Measurements from ENCODE around the gene BBS9.

BBS9 gene

DNA sequence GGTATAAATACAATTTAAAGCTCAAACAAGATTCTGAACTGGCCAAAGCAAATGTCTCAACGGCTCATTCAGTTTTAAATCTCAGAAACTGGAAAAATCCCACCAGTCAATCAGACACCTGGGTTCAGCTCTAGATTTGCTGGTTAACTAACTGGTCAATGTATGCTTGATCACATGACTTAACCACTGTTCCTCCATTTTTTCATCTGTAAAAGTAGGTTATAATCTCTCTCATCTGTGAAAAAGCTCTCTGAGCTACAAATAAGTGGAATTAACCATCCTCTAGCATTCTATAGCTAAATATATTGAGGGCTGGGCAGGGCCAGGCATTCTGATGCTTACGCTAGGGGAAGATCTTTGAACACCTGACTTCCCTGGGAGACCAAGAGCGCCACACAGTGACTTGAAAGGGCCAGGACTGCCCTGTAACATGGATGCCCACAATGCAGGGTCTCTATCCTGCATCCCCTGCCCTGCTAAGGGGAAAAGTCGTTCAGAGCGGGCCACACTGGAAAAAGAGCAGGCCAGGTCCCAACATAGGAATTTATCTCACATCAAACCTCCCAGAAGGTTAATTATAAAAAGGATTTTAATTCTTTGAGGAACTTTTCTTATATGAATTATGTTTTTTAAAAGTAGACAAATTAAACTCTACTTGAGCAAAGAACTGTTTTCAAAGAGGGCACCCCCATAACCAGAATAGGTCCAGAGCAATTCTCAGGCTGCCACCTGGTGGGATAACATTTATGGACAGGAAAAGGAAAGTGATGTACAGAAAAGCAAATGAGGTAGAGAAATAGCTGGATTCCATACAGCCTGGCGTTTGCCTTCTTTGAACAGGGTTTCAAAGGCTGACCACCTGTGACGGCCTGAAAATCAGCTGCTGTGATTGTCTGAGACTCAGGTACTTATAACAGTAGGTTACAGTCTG lies 22.0 kb upstream of the BBS9 start:
- 60% methylated on average over 7 of the region's 7 CpGs for WGBS
- Histone ChIP-seq H3K18ac (ENCODE audit: low read depth in 1 of 2, low read length in 2 of 2) (peak overlapping the region in 1 of 2 experiments; percentile 32), H4K8ac (ENCODE audit: low read length) (peak overlapping the region; percentile 45)

DNA sequence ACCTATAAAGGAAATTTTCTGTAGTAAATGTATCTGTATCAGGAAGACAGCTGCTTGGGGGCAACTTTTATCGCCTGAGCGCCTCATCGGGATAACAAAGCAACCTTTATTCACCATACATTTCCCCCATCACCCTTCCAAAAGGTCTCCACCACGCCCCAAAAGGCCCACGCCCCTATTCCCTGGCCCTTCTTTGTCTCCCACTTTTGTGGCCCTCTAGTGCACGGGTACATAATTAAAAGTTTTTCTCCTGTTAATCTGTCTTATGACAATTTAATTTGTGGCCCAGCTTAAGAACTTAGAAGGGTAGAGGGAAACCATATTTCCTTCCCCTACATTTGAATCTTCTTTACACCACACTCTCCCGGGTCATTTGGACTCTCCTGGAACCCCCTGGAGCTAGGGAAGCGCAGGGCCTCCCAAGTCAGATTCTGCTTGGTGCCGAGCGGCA lies 20.8 kb upstream of the BBS9 start:
- no peak overlapping the region for H3K14ac ChIP-seq (ENCODE audit: low read length in 2 of 2)
- H2AK5ac ChIP-seq (ENCODE audit: low read length, severe bottlenecking): no peak overlapping the region
- H3K27ac ChIP-seq (ENCODE audit: low read length, poor library complexity, severe bottlenecking): peak overlapping the region; percentile 72
- H2BK5ac ChIP-seq (ENCODE audit: low read depth, low read length, poor library complexity, severe bottlenecking): no peak overlapping the region
- H3K27me3 ChIP-seq (ENCODE audit: control insufficient read depth in 1 of 2, insufficient read depth in 1 of 2, low read length in 2 of 2): peaks cover 0 to 10% of the 10 kb centered on the region in 2 experiments
- peaks cover 4% of the 10 kb centered on the region for H3K4me1 ChIP-seq (ENCODE audit: control insufficient read depth, insufficient read depth, low read depth, low read length)
- peak overlapping the region; percentile 91 for H3K4me2 ChIP-seq (ENCODE audit: low read length, poor library complexity, severe bottlenecking)
- H2AFZ ChIP-seq (ENCODE audit: low read depth, low read length): peak overlapping the region; percentile 93
- peaks cover under 1 to 3% of the 10 kb centered on the region in 2 experiments for H3K36me3 ChIP-seq (ENCODE audit: control insufficient read depth in 1 of 2, insufficient read depth in 2 of 2, low read depth in 1 of 2, low read length in 2 of 2)
- no peak overlapping the region for H2BK12ac ChIP-seq (ENCODE audit: low read length in 2 of 2)
- 12% methylated on average over 10 of the region's 10 CpGs for WGBS
- no peaks in the 10 kb centered on the region for H3K9me3 ChIP-seq (ENCODE audit: control insufficient read depth, low read length)
- DNase-seq: peak; percentile 66
- H3K4ac ChIP-seq (ENCODE audit: low read depth in 1 of 2, low read length in 2 of 2): peak overlapping the region in 1 of 2 experiments; percentile 19
- no peak overlapping the region for H2BK15ac ChIP-seq (ENCODE audit: low read depth, poor library complexity, severe bottlenecking)
- H3K9ac ChIP-seq (ENCODE audit: low read length): peak overlapping the region; percentile 87
- no peak overlapping the region for H4K91ac ChIP-seq (ENCODE audit: low read length)
- peak overlapping the region in 1 of 2 experiments; percentile 95 for H3K18ac ChIP-seq (ENCODE audit: low read depth in 1 of 2, low read length in 2 of 2)
- peaks cover 7% of the 10 kb centered on the region for H3K79me1 ChIP-seq (replicated peaks; ENCODE audit: low read length, poor library complexity, severe bottlenecking)
- H4K8ac ChIP-seq (ENCODE audit: low read length): no peak overlapping the region
- H3K4me3 ChIP-seq (ENCODE audit: insufficient read depth in 1 of 2, low read depth in 1 of 2, low read length in 2 of 2): peak overlapping the region; percentile 83 to 100
- H3K23ac ChIP-seq (ENCODE audit: low read length in 2 of 2): no peak overlapping the region
- no peak overlapping the region for H2BK120ac ChIP-seq (ENCODE audit: low read depth, low read length)

More for the DNA sequence above, 22.0 kb upstream of the BBS9 start:
- Histone ChIP-seq H3K23ac (ENCODE audit: low read length in 2 of 2) (no peak overlapping the region), H2BK12ac (ENCODE audit: low read length in 2 of 2) (no peak overlapping the region), H3K4me3 (ENCODE audit: insufficient read depth in 1 of 2, low read depth in 1 of 2, low read length in 2 of 2) (peak overlapping the region in 1 of 2 experiments; percentile 83), H3K4me1 (ENCODE audit: control insufficient read depth, insufficient read depth, low read depth, low read length) (peaks cover 4% of the 10 kb centered on the region), H2AFZ (ENCODE audit: low read depth, low read length) (no peak overlapping the region), H2BK5ac (ENCODE audit: low read depth, low read length, poor library complexity, severe bottlenecking) (no peak overlapping the region), H3K9ac (ENCODE audit: low read length) (peak overlapping the region; percentile 87), H3K4me2 (ENCODE audit: low read length, poor library complexity, severe bottlenecking) (peak overlapping the region; percentile 91), H3K27ac (ENCODE audit: low read length, poor library complexity, severe bottlenecking) (no peak overlapping the region), H3K27me3 (ENCODE audit: control insufficient read depth in 1 of 2, insufficient read depth in 1 of 2, low read length in 2 of 2) (peaks cover 0 to 10% of the 10 kb centered on the region in 2 experiments), H3K79me1 (replicated peaks; ENCODE audit: low read length, poor library complexity, severe bottlenecking) (peaks cover 14% of the 10 kb centered on the region), H3K4ac (ENCODE audit: low read depth in 1 of 2, low read length in 2 of 2) (no peak overlapping the region), H3K9me3 (ENCODE audit: control insufficient read depth, low read length) (no peaks in the 10 kb centered on the region), H4K91ac (ENCODE audit: low read length) (no peak overlapping the region), H2AK5ac (ENCODE audit: low read length, severe bottlenecking) (peak overlapping the region; percentile 57), H2BK120ac (ENCODE audit: low read depth, low read length) (no peak overlapping the region), H3K36me3 (ENCODE audit: control insufficient read depth in 1 of 2, insufficient read depth in 2 of 2, low read depth in 1 of 2, low read length in 2 of 2) (peaks cover 11 to 15% of the 10 kb centered on the region in 2 experiments), H2BK15ac (ENCODE audit: low read depth, poor library complexity, severe bottlenecking) (no peak overlapping the region), H3K14ac (ENCODE audit: low read length in 2 of 2) (no peak overlapping the region)
- DNase-seq: peak; percentile 60

DNA sequence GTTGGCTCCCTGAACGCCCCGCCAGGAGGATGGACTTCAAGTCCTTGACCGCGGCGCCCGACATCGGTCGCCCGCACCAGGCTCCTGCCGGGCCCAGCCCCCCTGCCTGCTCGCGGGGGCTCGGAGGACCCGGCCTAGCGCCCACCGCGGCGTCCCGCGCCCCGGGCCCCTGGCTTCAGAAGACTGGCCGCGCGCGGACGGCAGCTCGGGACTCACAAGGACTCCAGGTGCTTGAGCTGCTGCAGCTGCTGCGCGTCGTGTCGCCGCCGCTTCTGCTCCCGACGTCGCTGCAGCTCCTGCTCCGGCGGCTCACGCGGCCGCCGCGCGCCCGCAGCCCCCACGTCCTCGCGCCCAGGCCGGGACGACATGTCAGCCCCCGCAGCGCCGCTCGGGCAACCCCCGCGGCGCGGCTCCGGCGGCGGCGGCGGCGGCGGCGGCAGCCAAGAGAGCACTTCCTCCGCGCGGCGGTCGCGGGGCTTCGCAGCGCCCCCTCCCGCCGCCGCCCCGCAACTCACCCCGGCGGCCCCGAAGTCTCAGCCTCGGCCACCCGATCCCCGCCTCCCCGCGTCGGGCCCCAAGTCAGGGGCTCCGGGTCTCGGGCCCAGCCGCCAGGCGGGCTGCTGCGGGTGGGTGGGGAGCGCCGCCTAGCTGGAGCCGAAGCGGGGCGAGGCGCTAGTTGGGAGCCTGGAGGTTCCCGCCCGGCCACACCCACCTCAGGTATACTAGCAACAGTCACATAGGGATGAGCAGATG lies 20.2 kb upstream of the BBS9 start, which contains the start of gene RP9:
TSS of gene RP9 (minus strand) at position 400 of the 753 bp plus-strand sequence. CDS start at position 368, 32 bp downstream.
- H3K4me3 ChIP-seq (ENCODE audit: insufficient read depth in 1 of 2, low read depth in 1 of 2, low read length in 2 of 2): peak within 1 kb of the TSS; percentile 83 to 100
- H2AFZ ChIP-seq (ENCODE audit: low read depth, low read length): peak within 1 kb of the TSS; percentile 93
- H4K8ac ChIP-seq (ENCODE audit: low read length): peak within 1 kb of the TSS; percentile 93
- WGBS: 0% methylated on average over 62 of the region's 100 CpGs
- H4K91ac ChIP-seq (ENCODE audit: low read length): peak within 1 kb of the TSS; percentile 88
- H3K4me1 ChIP-seq (ENCODE audit: control insufficient read depth, insufficient read depth, low read depth, low read length): peaks cover 4% of the 10 kb centered on the region
- H3K9me3 ChIP-seq (ENCODE audit: control insufficient read depth, low read length): no peaks in the 10 kb centered on the region
- peak within 1 kb of the TSS; percentile 91 for H3K4me2 ChIP-seq (ENCODE audit: low read length, poor library complexity, severe bottlenecking)
- H3K27ac ChIP-seq (ENCODE audit: low read length, poor library complexity, severe bottlenecking): peak within 1 kb of the TSS; percentile 72
- peak within 1 kb of the TSS; percentile 87 for H3K9ac ChIP-seq (ENCODE audit: low read length)
- H3K27me3 ChIP-seq (ENCODE audit: control insufficient read depth in 1 of 2, insufficient read depth in 1 of 2, low read length in 2 of 2): peaks cover 0 to 10% of the 10 kb centered on the region in 2 experiments
- H2AK5ac ChIP-seq (ENCODE audit: low read length, severe bottlenecking): no peak within 1 kb of the TSS
- peaks cover 0 to 2% of the 10 kb centered on the region in 2 experiments for H3K36me3 ChIP-seq (ENCODE audit: control insufficient read depth in 1 of 2, insufficient read depth in 2 of 2, low read depth in 1 of 2, low read length in 2 of 2)
- H3K14ac ChIP-seq (ENCODE audit: low read length in 2 of 2): peak within 1 kb of the TSS; percentile 68 to 91
- H2BK5ac ChIP-seq (ENCODE audit: low read depth, low read length, poor library complexity, severe bottlenecking): peak within 1 kb of the TSS; percentile 51
- peak within 1 kb of the TSS in 1 of 2 experiments; percentile 98 for H3K4ac ChIP-seq (ENCODE audit: low read depth in 1 of 2, low read length in 2 of 2)
- H2BK120ac ChIP-seq (ENCODE audit: low read depth, low read length): no peak within 1 kb of the TSS
- peak within 1 kb of the TSS in 1 of 2 experiments; percentile 18 for H2BK12ac ChIP-seq (ENCODE audit: low read length in 2 of 2)
- peak; percentile 68 for DNase-seq
- peak within 1 kb of the TSS; percentile 93 for H2BK15ac ChIP-seq (ENCODE audit: low read depth, poor library complexity, severe bottlenecking)
- H3K79me1 ChIP-seq (replicated peaks; ENCODE audit: low read length, poor library complexity, severe bottlenecking): peaks cover 5% of the 10 kb centered on the region
- peak within 1 kb of the TSS; percentile 95 to 98 for H3K18ac ChIP-seq (ENCODE audit: low read depth in 1 of 2, low read length in 2 of 2)
- H3K23ac ChIP-seq (ENCODE audit: low read length in 2 of 2): peak within 1 kb of the TSS; percentile 86 to 89
